Vagina (tissue), 2 donors: ENCODE results near the gene LDLRAD4. TPM values are rescaled to one million over a fixed set of nuclear protein-coding genes. Genes with fewer than 3 reads are reported as not detected.

Experiments used
- DNase-seq, 2 donors: peaks; one replicate each; pipeline ENCODE4 v3.0.0-alpha.2; 2017; ENCODE audit errors: extremely low spot score in 2 of 2
- H3K27ac ChIP-seq: fragments of 200-600 bp; sonication (generic); one replicate; pipeline ENCODE4 v1.5.1; 2019
- H3K27me3 ChIP-seq: fragments of 200-600 bp; sonication (generic); one replicate; pipeline ENCODE4 v1.5.1; 2019
- H3K36me3 ChIP-seq, 2 donors: fragments of 200-600 bp; sonication (generic); one replicate each; pipeline ENCODE4 v1.5.1; 2017 to 2019
- H3K4me1 ChIP-seq: fragments of 200-600 bp; sonication (generic); one replicate; pipeline ENCODE4 v1.5.1; 2019
- H3K4me3 ChIP-seq, 2 donors: fragments of 200-600 bp; sonication (generic); 1 replicate in 1 of 2; 2 replicates in 1 of 2; pipeline ENCODE4 v1.5.1; 2016 to 2019
- H3K9me3 ChIP-seq: fragments of 200-600 bp; sonication (generic); one replicate; pipeline ENCODE4 v1.5.1; 2019
- POLR2A ChIP-seq, 2 donors: fragments of 450-650 bp; IDR thresholded peaks; one replicate each; pipeline ENCODE4 v1.6.1; 2017; ENCODE audit warnings: antibody characterized with exemption in 2 of 2, mild to moderate bottlenecking in 2 of 2, moderate library complexity in 2 of 2
- POLR2AphosphoS5 ChIP-seq, 2 donors: sonication (generic); formaldehyde crosslinking; IDR thresholded peaks; one replicate each; pipeline ENCODE4 v1.9.0; 2017; ENCODE audit warnings: antibody characterized with exemption in 2 of 2, mild to moderate bottlenecking in 2 of 2, low read depth in 1 of 2; ENCODE audit not compliant: insufficient read depth in 1 of 2
- intact Hi-C: fragments of 100-400 bp; cut with DNase I; formaldehyde crosslinking; loops from one replicate; pipeline ENCODE4 v1.15.1; 2023
- total RNA-seq: library from RNA; depleted of rRNA; stranded (reverse); fragments of >200 nt; gene quantifications from one replicate; pipeline ENCODE4 v1.2.3, GENCODE V29; 2016
- TF ChIP-seq, protein P1 (sequence below), 3 experiments: fragments of 450-650 bp in 2 of 3; fragments of 200-600 bp in 1 of 3; sonication (generic) in 1 of 3; IDR thresholded peaks; one replicate each; pipeline ENCODE4 v1.5.1; 2017 to 2019; ENCODE audit warnings: antibody characterized with exemption in 3 of 3, mild to moderate bottlenecking in 2 of 3, moderate library complexity in 2 of 3

The LDLRAD4 gene
- total RNA-seq, 1 donor from 2014 or later, result 24.3 TPM

DNA sequence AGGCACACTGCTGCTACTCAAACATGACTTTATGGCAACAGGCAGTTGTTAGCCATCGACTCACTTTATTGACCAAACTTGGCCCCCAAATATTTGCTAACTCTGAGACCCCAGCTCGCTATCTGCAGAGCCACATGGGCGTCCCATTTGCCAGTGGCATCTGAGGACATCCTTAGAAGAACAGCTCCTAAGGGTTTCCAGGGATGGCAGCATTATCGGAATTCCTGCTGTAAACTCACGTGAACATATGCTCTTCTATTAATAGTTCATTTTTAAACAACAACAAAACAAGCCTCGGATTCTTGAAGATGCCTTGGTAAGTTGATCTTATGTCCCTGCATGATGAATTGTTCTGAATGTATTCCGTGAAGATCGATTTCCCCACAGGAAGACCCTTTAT lies 181.0 kb downstream of the LDLRAD4 start:
- H3K9me3 ChIP-seq, result no peaks in the 10 kb centered on the region
- no peaks in the 10 kb centered on the region for H3K36me3 ChIP-seq
- DNase-seq, result no peak
- TF ChIP-seq POLR2A (IDR thresholded peaks at IDR 0.05), result no peak
- no peak for TF ChIP-seq POLR2AphosphoS5 (IDR thresholded peaks at IDR 0.05; ENCODE audit: insufficient read depth in 1 of 2, low read depth in 1 of 2)
- TF ChIP-seq, protein P1, sequence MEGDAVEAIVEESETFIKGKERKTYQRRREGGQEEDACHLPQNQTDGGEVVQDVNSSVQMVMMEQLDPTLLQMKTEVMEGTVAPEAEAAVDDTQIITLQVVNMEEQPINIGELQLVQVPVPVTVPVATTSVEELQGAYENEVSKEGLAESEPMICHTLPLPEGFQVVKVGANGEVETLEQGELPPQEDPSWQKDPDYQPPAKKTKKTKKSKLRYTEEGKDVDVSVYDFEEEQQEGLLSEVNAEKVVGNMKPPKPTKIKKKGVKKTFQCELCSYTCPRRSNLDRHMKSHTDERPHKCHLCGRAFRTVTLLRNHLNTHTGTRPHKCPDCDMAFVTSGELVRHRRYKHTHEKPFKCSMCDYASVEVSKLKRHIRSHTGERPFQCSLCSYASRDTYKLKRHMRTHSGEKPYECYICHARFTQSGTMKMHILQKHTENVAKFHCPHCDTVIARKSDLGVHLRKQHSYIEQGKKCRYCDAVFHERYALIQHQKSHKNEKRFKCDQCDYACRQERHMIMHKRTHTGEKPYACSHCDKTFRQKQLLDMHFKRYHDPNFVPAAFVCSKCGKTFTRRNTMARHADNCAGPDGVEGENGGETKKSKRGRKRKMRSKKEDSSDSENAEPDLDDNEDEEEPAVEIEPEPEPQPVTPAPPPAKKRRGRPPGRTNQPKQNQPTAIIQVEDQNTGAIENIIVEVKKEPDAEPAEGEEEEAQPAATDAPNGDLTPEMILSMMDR (IDR thresholded peaks at IDR 0.05), result no peak
- no peaks in the 10 kb centered on the region for H3K4me1 ChIP-seq
- H3K27ac ChIP-seq, result no peak overlapping the region
- intact Hi-C loops, result no loop called here
- H3K4me3 ChIP-seq, result no peak overlapping the region
- no peaks in the 10 kb centered on the region for H3K27me3 ChIP-seq

DNA sequence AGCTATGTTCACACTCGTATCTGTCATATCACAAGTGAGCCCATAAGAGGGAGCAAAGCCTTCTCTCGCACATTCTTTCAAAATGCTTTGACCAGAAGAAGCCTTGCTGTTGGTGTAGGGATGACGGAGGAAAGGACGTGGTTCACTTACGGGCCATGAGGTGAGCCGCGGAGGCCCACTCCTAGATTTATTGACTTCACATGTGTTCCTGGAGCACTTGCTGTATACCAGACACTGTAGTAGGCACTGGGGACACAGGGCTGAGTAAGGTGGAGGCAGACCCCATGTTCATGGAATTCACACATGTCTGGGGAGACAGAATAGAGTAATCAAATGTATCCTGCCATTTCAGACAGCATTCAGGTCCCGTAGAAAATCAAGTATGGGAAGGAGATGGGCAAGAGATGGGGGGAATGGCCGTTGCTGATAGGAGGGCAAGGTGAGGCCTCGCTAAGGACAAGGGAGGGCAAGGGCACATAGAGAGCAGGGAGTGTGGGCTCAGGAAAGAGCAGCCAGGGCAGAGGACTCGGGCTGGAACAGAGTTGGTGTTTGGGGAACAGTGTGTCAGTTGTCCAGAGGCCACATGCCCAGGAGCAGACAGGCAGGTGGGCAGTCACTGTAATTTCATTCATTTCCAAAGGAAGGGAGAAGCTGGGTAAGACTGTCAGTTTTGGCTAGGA lies 182.2 kb downstream of the LDLRAD4 start:
- Histone ChIP-seq H3K27me3 (no peaks in the 10 kb centered on the region), H3K27ac (no peak overlapping the region), H3K4me3 (no peak overlapping the region), H3K4me1 (no peaks in the 10 kb centered on the region), H3K9me3 (no peaks in the 10 kb centered on the region), H3K36me3 (no peaks in the 10 kb centered on the region)
- intact Hi-C loops, result no loop called here
- TF ChIP-seq, protein P1 (IDR thresholded peaks at IDR 0.05), result no peak
- TF ChIP-seq POLR2A (IDR thresholded peaks at IDR 0.05), result no peak
- TF ChIP-seq POLR2AphosphoS5 (IDR thresholded peaks at IDR 0.05; ENCODE audit: insufficient read depth in 1 of 2, low read depth in 1 of 2), result no peak
- DNase-seq, result no peak

DNA sequence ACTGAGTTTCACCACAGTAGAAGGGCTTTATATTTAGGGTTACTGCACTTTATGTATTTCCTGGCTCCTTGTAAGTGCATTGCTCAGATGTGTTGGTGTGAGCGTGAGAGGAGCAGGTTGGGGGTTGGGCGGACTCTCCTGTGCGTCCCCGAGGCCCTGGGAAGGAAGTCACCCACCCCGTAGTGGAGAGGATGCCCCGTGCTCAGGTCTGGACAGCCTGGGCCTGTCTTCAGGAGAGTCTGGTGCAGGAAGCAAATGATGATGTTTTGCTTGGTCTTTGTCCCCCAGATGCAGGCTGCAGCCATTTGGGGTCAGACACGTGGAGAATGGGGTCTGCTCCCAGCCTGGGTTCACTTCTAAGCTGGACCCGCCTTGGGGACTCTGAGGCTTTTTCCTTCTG lies 182.8 kb downstream of the LDLRAD4 start:
- Histone ChIP-seq H3K4me3 (no peak overlapping the region), H3K4me1 (no peaks in the 10 kb centered on the region), H3K36me3 (no peaks in the 10 kb centered on the region), H3K9me3 (no peaks in the 10 kb centered on the region), H3K27ac (no peak overlapping the region), H3K27me3 (no peaks in the 10 kb centered on the region)
- intact Hi-C loops, result no loop called here
- no peak for TF ChIP-seq POLR2A (IDR thresholded peaks at IDR 0.05)
- TF ChIP-seq, protein P1 (IDR thresholded peaks at IDR 0.05), result no peak
- no peak for TF ChIP-seq POLR2AphosphoS5 (IDR thresholded peaks at IDR 0.05; ENCODE audit: insufficient read depth in 1 of 2, low read depth in 1 of 2)
- no peak for DNase-seq

DNA sequence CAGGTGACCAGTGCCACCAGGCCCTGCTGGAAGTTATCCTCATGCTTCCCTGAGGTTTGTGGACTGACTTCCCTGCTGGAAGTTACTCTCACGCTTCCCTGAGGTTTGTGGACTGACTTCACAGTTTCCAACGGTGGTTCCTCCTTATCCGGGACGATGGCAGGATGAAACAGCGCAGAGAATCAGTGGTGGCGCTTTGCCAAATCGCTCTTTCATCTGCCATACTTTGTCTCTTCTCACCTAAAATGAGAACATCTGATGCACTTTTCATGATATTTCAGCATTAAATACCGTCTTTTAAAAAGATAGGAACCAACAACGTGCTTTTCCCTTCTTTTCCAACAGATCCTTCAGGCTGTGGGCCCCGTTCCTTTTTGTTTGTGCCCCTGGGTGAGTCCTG lies 183.3 kb downstream of the LDLRAD4 start:
- intact Hi-C loops, result no loop called here
- no peak overlapping the region for H3K27ac ChIP-seq
- TF ChIP-seq POLR2AphosphoS5 (IDR thresholded peaks at IDR 0.05; ENCODE audit: insufficient read depth in 1 of 2, low read depth in 1 of 2) (no peak), POLR2A (IDR thresholded peaks at IDR 0.05) (no peak)
- TF ChIP-seq, protein P1 (IDR thresholded peaks at IDR 0.05), result no peak
- no peak overlapping the region for H3K4me3 ChIP-seq
- no peaks in the 10 kb centered on the region for H3K36me3 ChIP-seq
- no peaks in the 10 kb centered on the region for H3K9me3 ChIP-seq
- H3K4me1 ChIP-seq, result no peaks in the 10 kb centered on the region
- H3K27me3 ChIP-seq, result no peaks in the 10 kb centered on the region
- DNase-seq, result no peak

DNA sequence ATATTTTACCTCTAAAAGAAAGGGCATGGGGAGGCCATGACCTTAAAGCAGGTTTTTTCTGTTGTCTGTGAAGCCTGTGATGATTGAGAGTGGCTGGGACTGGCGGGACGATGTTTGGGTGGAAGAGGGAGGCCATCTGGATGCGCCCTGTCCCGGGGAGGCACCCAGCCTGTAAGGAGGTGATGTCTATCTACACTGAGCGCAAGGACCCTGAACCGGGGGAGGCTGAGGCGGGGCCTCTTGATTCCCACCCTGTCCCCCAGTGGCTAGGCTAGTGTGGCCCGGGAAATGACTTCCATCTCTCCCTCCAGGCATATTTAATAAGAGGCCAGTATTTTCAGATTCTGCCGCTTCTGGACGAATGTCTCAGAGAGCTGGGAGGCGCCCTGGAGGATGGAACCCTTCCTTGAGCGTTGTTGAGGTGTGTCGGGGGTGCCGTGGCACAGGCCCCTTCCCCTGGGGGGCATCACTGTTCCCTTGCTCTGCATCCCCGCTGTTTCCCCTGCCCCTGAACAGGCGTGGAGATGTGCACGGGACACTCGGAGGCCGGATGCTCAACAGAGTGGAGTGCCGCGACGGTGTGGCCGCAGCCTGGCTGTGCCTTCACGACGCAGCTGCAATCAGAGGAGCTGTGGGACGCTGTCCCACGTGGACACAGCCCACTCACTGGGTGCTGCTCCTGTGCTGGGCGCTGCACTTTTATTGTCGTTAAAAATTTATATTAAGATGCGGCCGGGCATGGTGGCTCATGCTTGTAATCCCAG lies 185.4 kb downstream of the LDLRAD4 start:
- TF ChIP-seq POLR2A (IDR thresholded peaks at IDR 0.05) (no peak), POLR2AphosphoS5 (IDR thresholded peaks at IDR 0.05; ENCODE audit: insufficient read depth in 1 of 2, low read depth in 1 of 2) (no peak)
- TF ChIP-seq, protein P1 (IDR thresholded peaks at IDR 0.05), result no peak
- no peak for DNase-seq
- H3K27ac ChIP-seq, result no peak overlapping the region
- no peaks in the 10 kb centered on the region for H3K36me3 ChIP-seq
- H3K4me3 ChIP-seq, result no peak overlapping the region
- H3K4me1 ChIP-seq, result no peaks in the 10 kb centered on the region
- no peaks in the 10 kb centered on the region for H3K27me3 ChIP-seq
- intact Hi-C loops, result no loop called here
- H3K9me3 ChIP-seq, result no peaks in the 10 kb centered on the region
